GM19452 (cell line): Measurements from ENCODE around the gene SDF4.
"Not testable (repeated sequence)": the region's sequence is repeated elsewhere in the genome, so short reads cannot be mapped to it uniquely, and the experiment has no call there.

Experiments
- ATAC-seq: cut with Tn5 transposase; IDR thresholded peaks from one replicate; pipeline ENCODE4 v1.9.1; 2021; ENCODE audit not compliant: unreplicated experiment

The SDF4 gene

GRCh38 chr1:1259951-1260600 lies 28.3 kb upstream of the SDF4 start:
- ATAC-seq = no peak

GRCh38 chr1:1259540-1259939 lies 27.7 kb upstream of the SDF4 start:
- ATAC-seq = no peak

GRCh38 chr1:1259119-1259488 lies 27.3 kb upstream of the SDF4 start:
- no peak for ATAC-seq

DNA sequence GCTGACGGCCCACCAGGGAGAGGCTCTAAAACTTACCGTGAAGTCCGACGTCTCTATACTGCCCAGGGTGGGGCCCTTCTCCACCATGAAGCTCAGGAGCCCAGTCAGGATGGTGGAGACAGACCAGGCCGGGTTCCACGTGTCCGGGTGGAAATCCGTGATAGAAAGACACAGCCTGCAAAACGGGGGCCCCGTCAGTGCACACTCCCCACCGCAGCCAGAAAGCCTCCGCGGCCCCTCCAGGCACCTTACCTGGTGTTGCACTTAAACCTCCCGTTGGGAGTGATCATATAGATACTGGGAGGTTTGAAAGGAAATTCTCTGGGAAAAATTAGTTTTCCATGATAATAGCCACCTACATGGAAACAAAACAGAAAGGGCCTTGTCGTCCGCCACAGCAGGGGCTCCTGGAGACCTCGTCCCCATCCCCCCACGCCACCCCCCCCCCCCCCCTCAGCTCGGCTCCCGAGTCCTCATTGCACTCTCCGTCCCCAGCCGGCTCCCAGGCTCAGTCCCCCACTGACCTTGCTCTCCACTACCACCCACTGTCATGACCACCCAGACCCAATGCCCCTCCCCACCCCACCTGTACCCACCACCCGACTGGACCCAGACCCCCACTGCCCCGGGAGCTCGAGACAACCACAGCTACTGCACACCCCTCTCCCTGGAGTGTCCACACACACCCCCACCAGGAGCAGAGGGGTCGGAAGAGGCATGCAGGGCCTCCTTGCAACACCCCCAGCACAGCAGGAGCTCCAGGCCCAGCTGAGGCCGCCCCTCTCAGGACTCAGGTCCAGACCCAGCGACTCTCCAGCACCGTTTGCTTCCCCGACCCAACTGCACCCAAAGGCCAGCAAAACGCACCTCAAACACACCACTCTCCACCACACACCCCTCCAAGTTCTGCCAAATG lies 25.4 kb upstream of the SDF4 start:
- ATAC-seq = no peak

DNA sequence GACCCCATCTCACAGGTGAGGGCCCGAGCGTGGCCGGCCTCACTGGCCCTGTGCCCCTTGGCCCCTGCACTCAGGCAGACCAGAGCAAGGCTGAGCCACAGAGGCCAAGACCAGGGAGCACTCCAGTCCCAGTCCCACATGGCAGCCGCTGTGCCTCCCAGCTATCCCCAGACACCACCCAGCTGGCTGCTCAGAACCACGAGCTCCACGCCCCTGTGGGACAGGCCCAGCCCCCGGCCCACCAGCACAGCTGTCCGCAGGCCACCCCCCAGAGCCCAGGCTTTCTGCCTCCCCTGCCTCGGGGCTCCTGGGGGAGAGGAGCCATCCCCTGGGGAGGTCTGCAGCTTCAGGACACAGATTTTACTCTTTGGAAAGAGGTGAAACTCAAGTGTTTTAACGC lies 23.8 kb upstream of the SDF4 start:
- ATAC-seq = no peak

- ATAC-seq = no peak
Observed at GRCh38 chr1:1255078-1255477, 23.3 kb upstream of the SDF4 start.

DNA sequence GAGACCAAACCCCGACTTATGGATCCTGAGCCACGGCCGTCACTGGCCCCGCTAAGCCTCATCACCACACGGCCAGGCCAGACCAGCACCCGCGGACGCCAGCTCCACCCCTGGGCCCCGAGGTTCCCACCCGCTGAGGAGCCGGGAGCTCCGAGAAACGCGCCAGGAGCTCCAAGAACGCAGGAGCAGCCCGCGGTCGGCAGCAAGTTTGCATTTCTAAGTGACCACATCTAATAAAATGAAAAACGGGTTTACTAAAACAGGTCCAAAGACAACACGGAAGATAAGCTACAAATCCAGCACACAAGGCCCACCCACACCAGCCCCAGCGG lies 22.8 kb upstream of the SDF4 start:
- ATAC-seq = no peak

GRCh38 chr1:1253972-1254666 lies 22.3 kb upstream of the SDF4 start:
- no peak for ATAC-seq

DNA sequence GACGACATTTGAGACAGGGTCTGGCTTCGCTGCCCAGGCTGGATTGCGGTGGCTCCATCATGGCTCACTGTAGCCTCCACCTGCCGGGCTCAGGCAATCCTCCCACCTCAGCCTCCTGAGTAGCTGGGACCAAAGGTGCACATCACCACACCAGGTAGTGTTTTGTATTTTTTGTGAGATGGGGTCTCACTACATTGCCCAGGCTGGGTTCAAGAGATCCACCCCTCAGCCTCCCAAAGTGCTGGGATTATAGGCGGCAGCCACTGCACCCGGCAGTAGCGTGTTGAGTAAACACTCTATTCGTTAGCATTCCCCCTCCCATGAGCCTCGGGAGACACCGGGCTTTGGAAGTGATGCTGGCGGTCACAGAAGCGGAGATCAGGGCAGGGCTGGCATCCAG lies 21.5 kb upstream of the SDF4 start:
- no peak for ATAC-seq

DNA sequence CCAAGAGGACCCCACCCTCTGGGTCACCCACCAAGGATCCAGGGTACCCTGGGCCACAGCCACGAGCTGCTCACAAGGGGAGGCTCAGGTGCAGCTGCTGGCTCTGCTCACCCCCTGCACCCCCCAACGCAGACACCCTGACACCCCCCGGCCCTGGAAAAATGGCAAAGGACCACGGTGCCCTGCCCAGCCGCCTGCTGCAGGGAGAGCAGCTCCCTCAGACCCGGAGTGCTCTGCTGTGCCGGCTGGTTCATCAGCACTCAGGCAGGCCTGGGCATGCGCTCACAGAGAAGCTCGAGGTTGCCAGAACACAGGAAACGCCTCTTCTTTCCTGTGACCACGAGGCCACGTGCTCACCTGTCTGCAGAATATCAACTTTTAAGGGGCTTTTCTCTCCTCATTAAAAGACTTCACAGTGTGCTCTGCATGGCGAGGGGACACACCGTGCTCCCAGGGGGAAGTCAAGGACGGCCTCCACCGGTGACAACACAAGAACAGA lies 19.0 kb upstream of the SDF4 start:
- ATAC-seq = no peak

DNA sequence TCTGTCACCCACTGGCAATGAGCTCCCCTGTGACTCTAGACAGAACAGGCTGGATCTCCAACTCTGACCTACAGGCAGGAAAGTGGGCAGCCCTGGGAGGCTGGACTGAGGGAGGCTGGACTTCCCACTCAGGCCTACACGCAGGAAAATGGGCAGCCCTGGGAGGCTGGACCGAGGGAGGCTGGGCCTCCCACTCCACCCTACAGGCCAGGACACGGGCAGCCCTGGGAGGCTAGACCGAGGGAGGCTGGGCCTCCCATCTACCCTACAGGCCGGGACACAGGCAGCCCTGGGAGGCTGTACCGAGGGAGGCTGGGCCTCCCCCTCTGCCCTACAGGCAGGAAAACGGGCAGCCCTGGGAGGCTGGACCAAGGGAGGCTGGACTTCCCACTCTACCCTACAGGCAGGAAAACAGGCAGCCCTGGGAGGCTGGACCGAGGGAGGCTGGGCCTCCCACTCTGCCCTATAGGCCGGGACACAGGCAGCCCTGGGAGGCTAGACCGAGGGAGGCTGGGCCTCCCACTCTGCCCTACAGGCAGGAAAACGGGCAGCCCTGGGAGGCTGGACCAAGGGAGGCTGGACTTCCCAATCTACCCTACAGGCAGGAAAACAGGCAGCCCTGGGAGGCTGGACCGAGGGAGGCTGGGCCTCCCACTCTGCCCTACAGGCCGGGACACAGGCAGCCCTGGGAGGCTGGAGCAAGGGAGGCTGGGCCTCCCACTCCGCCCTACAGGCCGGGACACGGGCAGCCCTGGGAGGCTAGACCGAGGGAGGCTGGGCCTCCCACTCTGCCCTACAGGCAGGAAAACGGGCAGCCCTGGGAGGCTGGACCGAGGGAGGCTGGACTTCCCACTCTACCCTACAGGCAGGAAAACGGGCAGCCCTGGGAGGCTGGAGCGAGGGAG lies 16.5 kb upstream of the SDF4 start:
- not testable (repeated sequence) for ATAC-seq

DNA sequence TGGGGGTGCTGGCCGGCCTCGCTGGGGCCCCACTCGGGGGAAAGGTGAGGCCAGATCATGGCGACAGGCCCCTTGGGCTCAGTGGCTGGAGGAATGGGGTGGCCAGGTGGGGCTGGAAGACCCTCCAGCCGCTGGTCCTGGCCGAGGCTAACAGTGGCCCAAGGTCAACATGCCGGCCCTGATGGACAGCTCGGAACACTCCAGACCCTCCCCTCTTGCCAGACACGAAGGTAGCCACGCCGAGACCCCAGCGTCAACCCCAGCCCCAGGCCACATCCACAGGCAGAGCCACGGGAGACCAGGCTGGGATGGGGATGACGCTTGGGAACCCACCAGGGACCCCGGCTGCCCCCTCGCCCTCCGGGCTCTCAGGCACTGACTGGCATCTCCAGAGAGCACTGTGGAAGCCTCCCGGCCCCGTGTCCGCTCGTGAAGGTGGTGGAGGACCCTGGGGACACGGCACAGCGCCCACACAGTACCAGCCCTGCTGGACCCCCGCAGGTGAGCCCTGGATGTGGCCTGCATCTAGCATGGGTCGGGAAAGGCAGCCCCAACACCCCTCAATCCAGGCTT lies 15.6 kb upstream of the SDF4 start:
- no peak for ATAC-seq

DNA sequence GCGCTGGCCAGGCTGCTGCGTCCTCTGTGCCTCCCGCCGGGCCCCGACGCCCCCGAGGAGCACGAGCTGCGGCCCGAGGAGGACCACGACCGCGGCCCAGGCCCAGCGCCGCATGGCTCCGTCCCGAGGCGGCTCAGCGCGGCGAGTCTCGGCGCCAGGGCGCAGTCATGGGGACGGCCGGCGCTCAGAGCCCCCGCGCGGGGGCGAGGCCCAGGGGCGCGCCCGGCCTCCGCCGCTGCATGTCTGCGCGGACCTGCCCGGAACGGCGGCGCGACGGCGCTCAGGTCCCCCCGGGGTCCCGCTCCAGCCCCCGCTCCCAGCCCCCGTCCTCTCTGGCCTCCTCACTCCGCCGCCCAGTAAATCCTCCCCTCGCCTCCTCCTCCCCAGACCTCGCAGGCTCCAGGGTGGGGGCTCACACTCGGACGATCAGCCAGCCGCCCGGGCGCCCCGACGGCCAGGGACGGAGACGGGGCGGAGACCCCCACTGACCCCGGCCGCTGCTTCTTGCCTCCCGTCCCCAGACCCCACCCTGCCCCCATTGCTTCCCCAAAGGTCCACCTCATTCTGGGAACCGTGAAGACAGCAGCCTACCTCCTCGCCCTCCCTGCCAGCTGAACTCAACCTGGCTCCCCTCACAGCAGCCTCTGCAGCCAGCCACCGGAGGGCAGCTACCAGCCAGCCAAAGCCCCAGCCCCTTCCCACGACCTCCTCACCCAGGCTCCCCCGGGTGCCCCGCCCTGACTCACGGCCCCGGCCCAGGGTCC lies 15.0 kb upstream of the SDF4 start, which contains the start of gene C1QTNF12:
C1QTNF12 (minus strand) TSS at position 146 of the 764 bp plus-strand sequence; CDS start at position 114, 32 bp downstream.
- no peak for ATAC-seq

GRCh38 chr1:1245817-1246576 lies 14.2 kb upstream of the SDF4 start:
- ATAC-seq = no peak

GRCh38 chr1:1245178-1245816 lies 13.5 kb upstream of the SDF4 start:
- no peak for ATAC-seq

GRCh38 chr1:1244192-1244811 lies 12.5 kb upstream of the SDF4 start:
- ATAC-seq = no peak

GRCh38 chr1:1243807-1244191 lies 12.0 kb upstream of the SDF4 start:
- no peak for ATAC-seq

DNA sequence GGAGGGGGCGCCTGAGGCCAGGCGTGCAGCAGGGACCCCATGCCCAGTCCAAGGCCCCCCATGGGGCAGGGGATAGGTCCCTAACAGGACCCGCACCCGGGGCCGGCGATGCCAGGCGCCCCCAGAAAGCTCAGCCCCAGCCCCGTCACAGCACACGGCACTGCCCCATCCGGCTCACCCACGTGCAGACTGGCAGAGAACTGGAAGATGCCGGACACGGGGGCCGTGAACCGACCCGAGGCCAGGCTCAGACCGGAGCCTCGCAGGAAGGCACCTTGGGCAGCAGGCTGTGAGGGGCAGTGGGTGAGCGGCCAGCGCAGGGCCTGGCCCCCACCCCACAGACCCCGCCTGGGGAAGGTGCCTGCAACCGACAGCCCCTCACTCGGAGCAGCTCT lies 11.5 kb upstream of the SDF4 start:
- ATAC-seq = no peak
